Endothelial cell of umbilical vein (primary cell): ENCODE results near the gene MED22. TPM values are rescaled to one million over a fixed set of nuclear protein-coding genes. Genes with fewer than 3 reads are reported as not detected.

ENCODE experiments used
- BruUV-seq: library from RNA; stranded (reverse); fragments of 400-500 nt; replicated peaks from 2 replicates; lab custom pipeline; 2021; lab: Mats Ljungman, UMichigan
- CTCF ChIA-PET: fragments of 300-600, 350-600 bp; sonication (Branson Sonifier 250); formaldehyde crosslinking; loops from one replicate; lab custom pipeline; 2021; ENCODE audit warnings: antibody characterized with exemption, inconsistent platforms; lab: Charles Lee
- POLR2A ChIA-PET: fragments of 300-600, 350-600 bp; sonication (Branson Sonifier 250); formaldehyde crosslinking; loops from one replicate; lab custom pipeline; 2021; ENCODE audit warnings: antibody characterized with exemption, inconsistent platforms; lab: Charles Lee
- DNase-seq: peaks from one replicate; pipeline ENCODE4 v3.0.0-alpha.2; 2011; ENCODE audit warnings: low read depth, low spot score
- FAIRE-seq: peaks from 2 replicates; lab custom pipeline; 2011; peaks lifted over from hg19 to GRCh38; lab: Jason Lieb, UNC
- H2AFZ ChIP-seq: 2 replicates; pipeline ENCODE4 v1.6.0; 2012; ENCODE audit warnings: low read depth, low read length, control low read depth, inconsistent platforms
- H3K27ac ChIP-seq: 2 replicates; pipeline ENCODE4 v1.5.1; 2011; ENCODE audit warnings: low read depth, mild to moderate bottlenecking, control low read depth, low read length, moderate library complexity; ENCODE audit not compliant: insufficient read depth
- H3K27me3 ChIP-seq, 2 experiments: 2 replicates each; pipeline versions ENCODE4 v1.6.0 to v1.6.1; 2011; ENCODE audit warnings: low read length in 2 of 2, mixed read lengths in 1 of 2; ENCODE audit not compliant: control insufficient read depth in 2 of 2, insufficient read depth in 2 of 2
- H3K36me3 ChIP-seq, 2 experiments: 2 replicates in 1 of 2; 3 replicates in 1 of 2; pipeline ENCODE4 v1.5.1; 2011; ENCODE audit warnings: low read length in 2 of 2, mild to moderate bottlenecking in 1 of 2, moderate library complexity in 1 of 2; ENCODE audit not compliant: control insufficient read depth in 2 of 2, insufficient read depth in 2 of 2; ENCODE audit errors: extremely low read depth in 1 of 2
- H3K4me1 ChIP-seq: 3 replicates; pipeline ENCODE4 v1.5.1; 2011; ENCODE audit warnings: mild to moderate bottlenecking, low read length; ENCODE audit not compliant: control insufficient read depth, insufficient read depth; ENCODE audit errors: extremely low read depth
- H3K4me2 ChIP-seq: 2 replicates; pipeline ENCODE4 v1.6.1; 2011; ENCODE audit warnings: low read length, control low read depth, mixed read lengths; ENCODE audit not compliant: insufficient read depth
- H3K4me3 ChIP-seq, 3 experiments: fragments of 200-600 bp in 1 of 3; sonication (generic), shearing (Covaris generic) in 1 of 3; replicated peaks in 1 of 3; 2 replicates each; pipeline ENCODE4 v1.5.1; 2011 to 2016; ENCODE audit warnings: control low read depth in 3 of 3, low read length in 3 of 3, mild to moderate bottlenecking in 2 of 3, inconsistent platforms in 1 of 3, low read depth in 1 of 3, moderate library complexity in 1 of 3; ENCODE audit not compliant: insufficient read depth in 1 of 3
- H3K79me2 ChIP-seq: 2 replicates; pipeline ENCODE4 v1.6.0; 2012; ENCODE audit warnings: low read length, inconsistent platforms; ENCODE audit not compliant: control insufficient read depth, insufficient read depth
- H3K9ac ChIP-seq: replicated peaks from 2 replicates; pipeline ENCODE3; 2011; ENCODE audit warnings: low read length, control low read depth; ENCODE audit not compliant: insufficient read depth; ENCODE audit errors: extremely low read depth
- H3K9me1 ChIP-seq: replicated peaks from 3 replicates; pipeline ENCODE4 v1.6.0; 2011; ENCODE audit warnings: mild to moderate bottlenecking, low read length; ENCODE audit not compliant: control insufficient read depth, insufficient read depth; ENCODE audit errors: extremely low read depth
- H3K9me3 ChIP-seq: replicated peaks from 2 replicates; pipeline ENCODE4 v1.5.1; 2012; ENCODE audit warnings: low read length, inconsistent platforms; ENCODE audit not compliant: control insufficient read depth, insufficient read depth
- H4K20me1 ChIP-seq: replicated peaks from 2 replicates; pipeline ENCODE3; 2011; ENCODE audit warnings: mild to moderate bottlenecking, low read length; ENCODE audit not compliant: control insufficient read depth, insufficient read depth; ENCODE audit errors: extremely low read depth
- CTCF ChIP-seq, 2 donors: IDR thresholded peaks; 1 replicate in 1 of 2; 2 replicates in 1 of 2; pipeline ENCODE4 v1.5.1; 2011; ENCODE audit warnings: low read length in 2 of 2, mild to moderate bottlenecking in 2 of 2, moderate library complexity in 2 of 2, control low read depth in 1 of 2, inconsistent platforms in 1 of 2, low read depth in 1 of 2; ENCODE audit not compliant: insufficient read depth in 1 of 2; ENCODE audit errors: extremely low read depth in 1 of 2
- EZH2 ChIP-seq: IDR thresholded peaks from 2 replicates; pipeline ENCODE4 v1.6.1; 2012; ENCODE audit warnings: borderline replicate concordance, low read depth, mild to moderate bottlenecking, moderate library complexity, low read length, inconsistent platforms; ENCODE audit not compliant: severe bottlenecking
- FOS ChIP-seq: IDR thresholded peaks from 2 replicates; pipeline ENCODE4 v1.6.1; 2011; ENCODE audit warnings: mild to moderate bottlenecking, low read length, moderate library complexity, borderline replicate concordance; ENCODE audit not compliant: insufficient read depth
- MAX ChIP-seq: IDR thresholded peaks from 2 replicates; pipeline ENCODE4 v1.6.1; 2011; ENCODE audit not compliant: insufficient read depth, insufficient read length
- MYC ChIP-seq: IDR thresholded peaks from one replicate; pipeline ENCODE4 v1.6.1; 2011; ENCODE audit warnings: mild to moderate bottlenecking, low read depth, low read length
- POLR2A ChIP-seq: IDR thresholded peaks from 2 replicates; pipeline ENCODE4 v1.6.1; 2012; ENCODE audit warnings: low read depth, mild to moderate bottlenecking, control low read depth, low read length
- POLR2AphosphoS5 ChIP-seq: IDR thresholded peaks from 2 replicates; pipeline ENCODE4 v1.6.1; 2012; ENCODE audit warnings: low read depth, mild to moderate bottlenecking, control low read depth, low read length, moderate library complexity; ENCODE audit not compliant: insufficient read depth
- dilution Hi-C: fragments of 300-500 bp; cut with MboI; formaldehyde crosslinking; loops from one replicate; pipeline ENCODE4 v1.15.0; 2019; ENCODE audit warnings: low sequenced_read_pairs; ENCODE audit not compliant: extremely low pct_ligation_motif_present
- intact Hi-C: fragments of 100-400 bp; cut with micrococcal nuclease; formaldehyde crosslinking; loops from one replicate; pipeline ENCODE4 v1.10.0; 2022
- polyA plus RNA-seq, 4 experiments: library from polyadenylated mRNA; depleted of rRNA in 3 of 4; stranded (reverse) in 3 of 4; unstranded in 1 of 4; fragments of >200 nt; gene quantifications; 2 replicates each; pipeline versions ENCODE4 v1.2.1 to v1.2.3, GENCODE V29; 2011 to 2012; ENCODE audit warnings: missing spikeins in 1 of 4
- total RNA-seq: library from RNA; stranded (reverse); gene quantifications from 2 replicates; pipeline ENCODE4 v1.2.3, GENCODE V29; 2021

Gene MED22
- total and polyA plus RNA-seq, 2 donors (not counting 3 experiments of a cell fraction or from before 2014, with no cell fraction given), result 25.7 to 27.4 TPM

GRCh38 chr9:133341369-133342068 lies 6.4 kb downstream of the MED22 start:
- H2AFZ ChIP-seq, result no peak overlapping the region
- no TSS peak for BruUV-seq
- intact Hi-C loops (loop anchor here (1.0 kb wide), 1 partner anchor 66 kb away; no protein-coding TSS in a partner anchor), dilution Hi-C loops (no loop called here)
- DNase-seq (no peak), FAIRE-seq (no peak)
- peaks cover 5 to 45% of the 10 kb centered on the region in 2 experiments for H3K36me3 ChIP-seq
- H3K4me1 ChIP-seq, result peaks cover under 1% of the 10 kb centered on the region
- ChIA-PET POLR2A (interaction anchor here (1.2 kb wide), 1 partner anchor 11 kb away, joined by 3 read pairs; no protein-coding TSS in a partner anchor), CTCF (interaction anchor here (1.0 to 2.2 kb wide), 4 partner anchors 11 to 155 kb away, joined by 3 to 12 read pairs (median 6); partner anchors contain the start of gene SURF1)
- H3K9me3 ChIP-seq, result no peaks in the 10 kb centered on the region
- TF ChIP-seq MAX (no peak), MYC (no peak), POLR2AphosphoS5 (no peak), POLR2A (no peak), FOS (no peak), EZH2 (no peak), CTCF (IDR thresholded peaks at IDR 0.05; ENCODE audit: extremely low read depth in 1 of 2, insufficient read depth in 1 of 2, low read depth in 1 of 2, low read length in 2 of 2) (no peak)
- H3K9ac ChIP-seq, result no peak overlapping the region
- H3K4me2 ChIP-seq, result no peak overlapping the region
- no peak overlapping the region for H3K27ac ChIP-seq
- H3K27me3 ChIP-seq, result no peaks in the 10 kb centered on the region
- H3K79me2 ChIP-seq, result peaks cover 7% of the 10 kb centered on the region
- no peaks in the 10 kb centered on the region for H4K20me1 ChIP-seq
- H3K4me3 ChIP-seq, result no peak overlapping the region
- H3K9me1 ChIP-seq, result no peaks in the 10 kb centered on the region
